DOHH2 (cell line): ENCODE measurements around the gene CPLX3.

Experiments
- CTCF ChIP-seq: fragments of 200-600 bp; sonication (generic); IDR thresholded peaks from one replicate; pipeline ENCODE4 v1.5.1; 2014; ENCODE audit warnings: antibody characterized with exemption, mild to moderate bottlenecking, low read depth, low read length; ENCODE audit not compliant: poor library complexity, severe bottlenecking
- EZH2phosphoT487 ChIP-seq: fragments of 200-600 bp; sonication (generic); IDR thresholded peaks from 2 replicates; pipeline ENCODE4 v1.6.1; 2017; ENCODE audit warnings: borderline replicate concordance, mild to moderate bottlenecking, antibody characterized with exemption, low read length, moderate library complexity, mixed read lengths

DNA sequence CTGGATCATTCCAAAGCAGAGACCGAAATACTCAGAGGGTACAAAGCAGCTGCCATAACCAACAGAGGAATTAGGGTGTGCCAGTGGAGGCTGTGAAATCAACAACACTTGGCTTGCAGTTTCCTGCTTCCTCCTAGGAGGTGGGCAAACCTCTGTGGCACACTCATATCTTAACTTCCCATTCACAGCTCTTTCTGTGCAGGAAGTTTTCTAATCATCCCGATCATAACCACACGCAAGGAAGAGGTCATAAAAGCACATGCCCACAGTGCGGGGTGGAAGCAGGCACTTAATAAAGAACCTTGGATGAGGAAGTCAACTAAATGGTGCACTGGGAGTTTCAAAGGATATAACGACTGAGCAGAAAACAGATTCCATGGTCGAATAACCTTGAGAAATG, 41.6 kb downstream of the CPLX3 start:
- TF ChIP-seq CTCF (no peak), EZH2phosphoT487 (no peak)
